HG03442 (cell line): ENCODE data around the gene ARHGDIG.
"Not testable (repeated sequence)": the region's sequence is repeated elsewhere in the genome, so short reads cannot be mapped to it uniquely, and the experiment has no call there.

Experiments used
- ATAC-seq: cut with Tn5 transposase; IDR thresholded peaks from one replicate; pipeline ENCODE4 v1.9.1; 2021; ENCODE audit warnings: mild to moderate bottlenecking, moderate library complexity; ENCODE audit not compliant: unreplicated experiment

The ARHGDIG gene

GRCh38 chr16:263182-263774 is 17.1 kb upstream of the ARHGDIG start:
- no peak for ATAC-seq

- ATAC-seq: no peak
Measured at GRCh38 chr16:263944-264343, 16.4 kb upstream of the ARHGDIG start.

- no peak for ATAC-seq
Measured at GRCh38 chr16:264440-264951, 15.9 kb upstream of the ARHGDIG start.

GRCh38 chr16:265002-265529 is 15.3 kb upstream of the ARHGDIG start:
- ATAC-seq: no peak

GRCh38 chr16:265711-266110 is 14.7 kb upstream of the ARHGDIG start:
- no peak for ATAC-seq

GRCh38 chr16:266258-267164 is 13.9 kb upstream of the ARHGDIG start:
- no peak for ATAC-seq

GRCh38 chr16:267562-267961 is 12.8 kb upstream of the ARHGDIG start:
- not testable (repeated sequence) for ATAC-seq

- ATAC-seq: no peak
Measured at GRCh38 chr16:268141-269053, 12.0 kb upstream of the ARHGDIG start.

- no peak for ATAC-seq
Measured at GRCh38 chr16:269061-269796, 11.2 kb upstream of the ARHGDIG start.

GRCh38 chr16:270381-271255 is 9.8 kb upstream of the ARHGDIG start:
- ATAC-seq: no peak

GRCh38 chr16:272633-273546 is 7.5 kb upstream of the ARHGDIG start:
- no peak for ATAC-seq

- ATAC-seq: no peak
Measured at GRCh38 chr16:273547-274421, 6.6 kb upstream of the ARHGDIG start.

- no peak for ATAC-seq
Measured at GRCh38 chr16:275041-275641, 5.2 kb upstream of the ARHGDIG start.

GRCh38 chr16:275786-276232 is 4.6 kb upstream of the ARHGDIG start, which contains the start of gene RGS11:
RGS11 (minus strand) TSS chr16:275944; CDS start chr16:275911, 33 bp downstream.
- no peak for ATAC-seq

- no peak for ATAC-seq
Measured at GRCh38 chr16:276426-277077, 3.8 kb upstream of the ARHGDIG start.

GRCh38 chr16:278863-279366 is 1.5 kb upstream of the ARHGDIG start:
- ATAC-seq: no peak
